ENCODE measurements around the gene P3H2. TPM values are rescaled to one million over a fixed set of nuclear protein-coding genes. Genes with fewer than 3 reads are reported as not detected.

Gene P3H2
- total and polyA plus RNA-seq, 9 of the 15 experiments (the other 6 are each of a cell fraction or from before 2014, with no cell fraction given) = 0.04 to 0.26 (median 0.22) TPM; not detected in 6

- 3% methylated on average over 7 of the region's 7 CpGs for WGBS (ENCODE audit: insufficient coverage, low coverage, missing lambda C conversion rate)
- no peaks in the 10 kb centered on the region for H3K36me3 ChIP-seq (ENCODE audit: control insufficient read depth, insufficient read depth, low read length)
- ChIA-PET POLR2A (no interaction called here), CTCF (ENCODE audit: low intra/inter-chr PET ratio) (no interaction called here)
- H3K27me3 ChIP-seq (ENCODE audit: control insufficient read depth in 2 of 2, insufficient read depth in 2 of 2, low read length in 2 of 2) = no peaks in the 10 kb centered on the region
- H3K9me1 ChIP-seq (ENCODE audit: control insufficient read depth, insufficient read depth, low read length) = no peaks in the 10 kb centered on the region
- ATAC-seq (no peak), FAIRE-seq (no peak), DNase-seq (ENCODE audit: extremely low read depth in 1 of 4, low spot score in 3 of 4) (no peak)
- no peaks in the 10 kb centered on the region for H3K79me2 ChIP-seq (ENCODE audit: control insufficient read depth, insufficient read depth, low read length)
- BruUV-seq (replicated peaks) = no TSS peak
- in situ Hi-C loops (cut with MboI) = no loop called here
- H2AFZ ChIP-seq (ENCODE audit: low read depth, low read length) = no peak overlapping the region
- H3K4me1 ChIP-seq (replicated peaks in 1 of 2; ENCODE audit: control insufficient read depth in 2 of 2, insufficient read depth in 2 of 2, low read length in 2 of 2) = no peaks in the 10 kb centered on the region
- H3K9me3 ChIP-seq (replicated peaks; ENCODE audit: control insufficient read depth, insufficient read depth, low read depth, low read length) = no peaks in the 10 kb centered on the region
- no peak overlapping the region for H3K4me3 ChIP-seq
- H3K27ac ChIP-seq (ENCODE audit: extremely low read depth, low read depth, low read length) = no peak overlapping the region
- no peaks in the 10 kb centered on the region for H4K20me1 ChIP-seq (replicated peaks; ENCODE audit: control insufficient read depth, insufficient read depth, low read length)
- H3K4me2 ChIP-seq (ENCODE audit: insufficient read depth, low read length) = no peak overlapping the region
- intact Hi-C loops (cut with micrococcal nuclease) = no loop called here
- H3K9ac ChIP-seq (ENCODE audit: insufficient read depth in 1 of 2, low read depth in 2 of 2, low read length in 2 of 2) = no peak overlapping the region
- TF ChIP-seq ID3 (CRISPR knock-in tag; IDR thresholded peaks at IDR 0.05) (no peak), ID3 (tag; IDR thresholded peaks at IDR 0.05) (no peak), REST (IDR thresholded peaks at IDR 0.05; ENCODE audit: borderline replicate concordance) (no peak), REST (CRISPR knock-in tag; IDR thresholded peaks at IDR 0.05; ENCODE audit: low read depth) (no peak), ZNF143 (CRISPR knock-in tag; IDR thresholded peaks at IDR 0.05) (no peak), ZNF75A (CRISPR knock-in tag; IDR thresholded peaks at IDR 0.05) (no peak), RNF2 (IDR thresholded peaks at IDR 0.05) (no peak), ARID2 (IDR thresholded peaks at IDR 0.05) (no peak), POLR2B (IDR thresholded peaks at IDR 0.05; ENCODE audit: low read depth, partially characterized antibody) (no peak), ARID1B (IDR thresholded peaks at IDR 0.05) (no peak), TAF15 (IDR thresholded peaks at IDR 0.05; ENCODE audit: low read depth, low read length) (no peak), POLR2G (IDR thresholded peaks at IDR 0.05; ENCODE audit: low read depth, low read length) (no peak), E2F4 (CRISPR knock-in tag; IDR thresholded peaks at IDR 0.05; ENCODE audit: low read depth) (no peak), MXI1 (IDR thresholded peaks at IDR 0.05; ENCODE audit: low read depth, low read length) (no peak)
These were observed 165.7 kb downstream of the P3H2 start for GRCh38 chr3:189954733-189955665.
